HG03097 (cell line): ENCODE results near the gene UBE3C.

Experiments used
- ATAC-seq: cut with Tn5 transposase; IDR thresholded peaks from one replicate; pipeline ENCODE4 v1.9.1; 2021; ENCODE audit not compliant: unreplicated experiment, low FRiP score

Gene UBE3C

DNA sequence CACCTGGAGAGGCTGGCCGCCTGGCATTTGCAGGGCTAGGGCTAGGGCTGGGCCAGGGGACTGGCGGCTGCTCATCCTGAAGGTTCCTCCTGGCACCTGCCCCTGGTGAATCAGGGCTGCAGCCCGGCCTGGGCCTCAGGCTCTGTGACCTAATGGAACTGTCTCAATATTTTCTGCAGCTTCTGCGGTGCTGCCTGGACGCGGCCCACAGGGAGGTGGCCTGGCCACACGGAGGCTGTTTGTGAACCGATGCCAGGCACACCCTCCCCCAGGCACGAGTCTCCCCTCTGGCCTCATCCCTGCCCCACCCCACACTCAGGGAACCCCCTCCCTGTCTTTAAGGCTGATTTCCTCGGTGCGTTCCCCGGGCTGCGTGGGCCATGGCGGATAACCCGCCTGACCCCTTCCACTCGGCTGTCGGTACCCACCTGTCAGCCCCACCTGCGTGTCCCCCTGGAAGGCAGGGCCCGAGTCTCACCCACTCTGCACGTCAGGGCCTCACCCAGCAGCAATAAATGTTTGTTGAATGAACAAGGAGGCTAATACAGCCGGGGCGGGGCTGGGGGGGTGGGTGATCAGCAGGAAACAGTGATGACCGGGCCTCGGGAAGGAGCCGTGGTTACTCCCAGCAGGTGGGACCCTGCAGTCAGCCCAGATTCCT is 143.5 kb downstream of the UBE3C start:
- no peak for ATAC-seq

DNA sequence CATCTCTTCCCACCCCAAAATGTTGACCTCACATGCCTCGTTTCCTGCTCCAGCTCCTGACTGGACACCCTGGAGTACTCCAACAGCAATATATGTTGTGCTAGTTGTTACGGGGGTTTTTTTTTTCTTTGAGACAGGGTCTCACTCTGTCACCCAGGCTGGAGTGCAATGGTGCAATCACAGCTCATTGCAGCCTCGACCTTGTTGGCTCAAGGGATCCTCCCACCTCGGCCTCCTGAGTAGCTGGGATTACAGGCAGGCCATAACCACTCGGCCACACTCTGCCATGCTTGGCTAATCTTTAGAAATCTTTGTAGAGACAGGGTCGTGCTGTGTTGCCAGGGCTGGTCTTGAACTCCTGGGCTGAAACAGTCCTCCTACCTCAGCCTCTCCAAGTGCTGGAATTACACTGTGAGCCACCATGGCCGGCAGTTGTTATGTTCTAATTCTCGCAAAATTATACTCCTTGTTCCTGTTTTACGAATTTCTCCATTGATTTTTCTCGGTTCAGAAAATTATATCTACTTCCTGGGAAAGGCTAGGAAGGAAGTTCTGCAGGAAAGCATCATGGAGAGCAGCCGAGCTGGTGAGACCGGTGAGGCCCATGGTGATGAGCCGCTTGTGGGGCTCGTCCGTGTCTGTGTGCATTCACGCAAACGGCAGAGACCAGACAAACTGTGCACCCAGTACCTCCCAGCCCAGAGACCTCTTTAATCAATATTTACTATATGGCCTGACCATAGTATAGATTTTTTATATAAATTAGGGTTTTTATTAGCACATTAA is 145.7 kb downstream of the UBE3C start:
- no peak for ATAC-seq

DNA sequence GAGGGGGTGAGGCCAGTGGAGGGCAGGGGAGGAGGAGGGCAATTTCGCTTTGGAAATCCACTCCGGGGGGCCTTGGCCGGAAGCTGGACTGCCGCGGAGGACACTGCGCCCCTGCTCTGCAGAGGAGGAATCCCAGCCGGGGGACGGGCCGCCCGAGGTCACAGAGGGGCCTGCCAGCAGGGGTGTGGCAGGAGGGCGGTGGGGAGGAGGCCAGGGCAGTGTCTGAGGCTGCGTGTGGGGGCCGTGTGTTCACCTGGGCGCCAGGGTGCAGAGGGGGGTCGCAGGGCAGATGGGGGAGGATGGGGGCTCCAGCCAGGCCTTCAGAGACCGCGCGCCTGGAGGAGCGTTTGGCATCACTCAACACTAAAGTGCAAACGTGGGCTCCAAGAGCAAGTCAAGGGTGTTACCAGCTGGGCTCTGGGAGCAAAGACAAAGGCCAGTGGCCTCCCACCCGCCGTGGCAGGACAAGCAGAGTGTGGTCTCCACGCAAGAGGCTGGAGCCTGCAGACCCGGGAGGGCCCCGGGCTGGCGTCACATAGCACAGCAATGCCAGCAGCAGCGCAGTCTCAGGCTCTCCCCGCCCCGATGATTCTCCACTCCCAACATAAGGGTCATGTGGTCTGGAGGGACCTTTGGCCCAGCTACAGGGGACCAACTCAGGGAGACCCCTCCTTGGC is 152.8 kb downstream of the UBE3C start:
- ATAC-seq, result no peak

DNA sequence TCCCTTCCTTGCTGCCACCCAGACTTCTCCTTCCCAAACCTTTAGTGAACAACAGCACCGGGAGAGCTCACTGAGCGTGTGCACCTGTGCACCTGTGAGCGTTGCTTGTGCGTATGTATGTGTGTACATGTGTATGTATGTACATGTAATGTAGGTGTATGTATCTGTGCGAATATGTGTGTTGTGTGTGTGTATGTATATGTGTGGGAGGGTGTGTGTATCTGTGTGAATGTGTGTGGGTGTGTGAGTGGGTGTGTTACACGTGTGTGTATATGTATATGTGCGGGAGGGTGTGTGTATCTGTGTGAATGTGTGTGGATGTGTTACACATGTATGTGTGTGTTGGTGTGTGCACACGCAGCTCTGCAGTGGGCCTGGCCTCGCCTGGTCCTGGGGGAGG is 153.5 kb downstream of the UBE3C start:
- no peak for ATAC-seq

DNA sequence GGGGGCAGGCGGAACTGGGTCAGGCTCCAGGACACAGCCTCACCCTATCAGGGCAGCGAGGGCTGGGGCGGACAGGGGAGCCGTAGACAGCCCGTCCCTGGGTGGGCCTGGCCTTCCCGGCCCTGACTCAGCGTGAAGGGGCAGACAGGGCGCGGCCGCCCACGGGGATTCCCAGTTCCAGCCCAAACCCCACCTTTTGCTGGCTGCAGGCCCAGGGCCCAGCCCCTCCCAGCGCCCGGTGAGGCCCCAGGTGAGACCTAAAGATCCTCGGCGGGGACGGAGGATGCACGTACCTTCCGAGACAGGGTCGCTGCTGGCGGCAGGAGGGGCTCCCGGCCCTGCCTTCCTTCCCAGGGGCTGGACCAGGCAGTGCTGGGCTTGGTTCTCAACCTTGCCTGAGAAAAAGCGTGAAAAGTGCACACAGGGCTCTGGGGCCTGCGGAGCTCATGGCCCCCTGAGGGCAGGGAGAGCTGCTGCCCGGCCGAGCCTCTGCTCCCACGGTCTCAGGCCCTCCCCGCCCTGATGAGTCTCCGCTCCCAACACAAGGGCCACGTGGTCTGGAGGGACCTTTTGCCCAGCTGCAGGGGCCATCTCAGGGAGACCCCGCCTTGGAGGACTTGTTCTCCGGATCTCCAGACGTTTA is 154.2 kb downstream of the UBE3C start:
- ATAC-seq, result no peak

DNA sequence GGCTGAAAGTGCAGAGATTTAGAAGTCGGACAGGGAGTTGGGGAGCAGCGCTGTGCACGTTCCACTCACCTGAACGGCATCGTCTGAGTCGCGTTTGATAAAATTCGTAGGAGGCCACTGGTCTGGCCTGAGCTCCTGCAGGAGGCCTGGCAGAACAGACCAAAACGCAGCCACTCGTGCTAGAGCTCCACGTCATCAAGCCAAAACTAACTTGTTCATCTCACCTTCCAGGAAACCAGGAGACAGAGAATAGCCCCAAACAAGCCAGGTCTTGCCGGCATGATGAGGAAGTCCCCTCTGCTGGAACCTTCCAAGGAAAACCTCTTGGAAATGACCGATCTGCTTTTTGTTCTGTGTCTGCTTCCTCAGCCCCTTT is 154.7 kb downstream of the UBE3C start:
- no peak for ATAC-seq

DNA sequence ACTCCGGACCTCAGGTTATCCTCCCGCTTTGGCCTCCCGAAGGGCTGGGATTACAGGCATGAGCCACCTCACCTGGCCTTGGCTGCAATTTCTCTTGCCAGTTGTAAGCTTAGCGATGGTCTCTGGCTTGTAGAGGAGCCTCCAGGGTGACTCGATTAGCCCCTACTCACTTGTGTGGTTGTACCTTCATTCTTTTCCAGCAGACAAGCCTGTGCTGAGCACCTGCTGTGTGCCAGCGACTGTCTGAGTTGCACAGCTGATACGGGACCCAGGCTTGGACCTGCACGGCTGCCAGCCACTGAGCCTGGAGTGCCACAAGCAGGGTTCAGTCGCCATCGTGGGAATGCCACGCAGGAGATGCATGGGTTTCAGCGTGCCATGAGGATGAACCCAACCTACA is 156.0 kb downstream of the UBE3C start:
- no peak for ATAC-seq

DNA sequence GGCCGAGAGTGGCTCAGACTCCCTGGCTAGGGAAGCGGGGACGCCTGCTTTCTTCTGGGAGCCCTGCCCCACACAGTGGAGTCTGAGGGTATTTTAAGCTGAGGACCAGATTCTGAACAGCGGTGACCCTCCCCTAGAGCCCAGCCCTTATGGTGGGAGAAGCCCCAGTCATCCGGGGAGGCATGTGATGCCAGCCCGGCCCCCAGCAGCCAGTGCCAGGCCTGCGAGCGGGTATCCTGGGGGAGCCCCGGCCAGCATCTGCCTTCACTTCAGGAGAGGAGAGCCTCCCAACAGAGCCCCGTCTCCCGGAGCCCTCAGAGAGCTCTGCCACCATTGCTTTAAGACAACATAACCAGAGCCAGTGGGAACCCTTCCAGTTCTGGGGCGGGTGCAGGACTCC is 156.6 kb downstream of the UBE3C start:
- no peak for ATAC-seq

DNA sequence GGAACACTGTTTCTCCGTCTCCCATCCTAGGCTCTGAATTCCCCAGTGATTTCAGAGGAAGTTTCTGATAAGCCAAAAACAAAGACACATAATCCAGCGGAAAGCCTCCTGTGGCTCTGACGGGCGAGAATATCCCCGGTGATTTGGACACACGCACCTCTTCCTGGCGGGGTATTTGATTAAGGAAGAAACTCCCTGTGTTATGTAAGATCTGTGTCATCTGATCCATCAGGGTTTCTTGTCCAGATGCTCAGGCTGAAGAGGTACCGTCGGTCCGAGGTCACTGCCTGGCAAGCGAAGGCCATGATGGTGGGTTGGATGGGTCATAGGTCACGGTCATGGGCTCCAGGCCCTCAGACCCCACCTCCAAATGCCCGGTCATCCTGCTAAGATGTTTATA is 158.5 kb downstream of the UBE3C start:
- no peak for ATAC-seq

DNA sequence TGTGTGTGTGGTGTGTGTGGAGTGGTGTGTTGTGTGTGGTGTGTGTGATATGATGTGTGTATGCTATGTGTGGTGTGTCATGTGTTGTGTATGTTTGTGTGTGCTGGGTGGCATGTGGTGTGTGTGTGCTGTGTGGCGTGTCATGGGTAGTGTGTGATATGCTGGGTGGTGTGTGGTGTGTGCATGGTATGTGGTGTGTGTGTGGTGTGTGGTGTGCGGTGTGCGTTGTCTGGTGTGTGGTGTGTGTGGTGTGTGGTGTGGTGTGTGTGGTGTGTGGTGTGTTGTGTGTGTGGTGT is 160.5 kb downstream of the UBE3C start:
- ATAC-seq, result no peak

DNA sequence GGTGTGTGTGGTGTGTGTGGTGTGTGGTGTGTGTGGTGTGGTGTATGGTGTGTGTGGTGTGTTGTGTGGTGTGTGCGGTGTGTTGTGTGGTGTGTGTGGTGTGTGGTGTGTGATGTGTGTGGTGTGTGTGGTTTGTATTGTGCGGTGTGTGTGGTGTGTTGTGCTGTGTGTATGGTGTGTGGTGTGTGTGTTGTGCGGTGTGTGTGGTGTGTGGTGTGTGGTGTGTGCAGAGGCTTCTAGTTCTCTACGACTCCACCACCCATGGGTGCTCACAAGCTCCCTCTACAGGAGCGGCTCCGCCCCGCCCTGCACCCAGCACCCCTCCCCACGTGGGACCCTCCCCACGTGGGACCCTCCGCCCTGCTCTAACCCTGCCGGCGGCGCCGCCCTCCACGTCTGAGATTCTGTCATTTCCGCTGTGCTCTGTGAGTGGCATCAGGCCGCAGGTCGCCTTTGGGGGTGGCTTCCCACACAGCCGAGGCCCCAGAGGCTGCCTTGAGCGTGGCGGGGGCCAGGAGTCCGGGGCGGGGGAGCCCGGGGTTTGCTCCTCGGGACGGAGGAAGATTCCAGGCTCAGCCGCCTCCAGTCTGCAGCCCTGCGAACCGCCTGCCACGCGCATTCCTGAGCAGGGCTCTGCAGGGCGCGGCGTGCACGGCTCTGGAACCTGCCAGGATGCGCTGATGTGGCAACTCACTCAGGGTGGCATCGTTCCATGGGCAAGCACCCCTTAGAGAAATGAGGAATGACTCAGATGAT is 161.1 kb downstream of the UBE3C start:
- ATAC-seq, result no peak

DNA sequence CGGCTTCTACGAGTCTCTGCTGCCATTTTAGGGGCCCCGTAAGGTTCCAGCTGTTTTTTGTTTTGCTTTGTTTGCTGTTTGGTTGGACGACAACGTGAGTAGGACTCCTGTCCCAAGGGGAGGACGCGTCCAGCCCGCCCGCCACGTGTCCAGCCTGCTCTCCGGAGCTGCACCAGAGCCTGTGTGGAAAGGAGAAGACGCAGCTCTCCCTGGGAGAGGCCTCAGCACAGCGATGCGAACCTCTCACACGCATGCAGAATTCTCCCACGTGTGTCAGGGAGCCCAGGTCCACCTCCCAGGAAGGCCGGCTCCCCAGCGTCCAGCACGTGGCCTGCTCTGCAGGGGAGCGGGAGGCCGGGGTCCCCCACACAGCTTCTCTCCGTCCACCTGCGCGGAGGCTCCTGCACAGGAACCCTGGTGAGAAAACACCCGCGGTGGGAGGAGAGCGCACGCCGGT is 161.7 kb downstream of the UBE3C start:
- no peak for ATAC-seq

DNA sequence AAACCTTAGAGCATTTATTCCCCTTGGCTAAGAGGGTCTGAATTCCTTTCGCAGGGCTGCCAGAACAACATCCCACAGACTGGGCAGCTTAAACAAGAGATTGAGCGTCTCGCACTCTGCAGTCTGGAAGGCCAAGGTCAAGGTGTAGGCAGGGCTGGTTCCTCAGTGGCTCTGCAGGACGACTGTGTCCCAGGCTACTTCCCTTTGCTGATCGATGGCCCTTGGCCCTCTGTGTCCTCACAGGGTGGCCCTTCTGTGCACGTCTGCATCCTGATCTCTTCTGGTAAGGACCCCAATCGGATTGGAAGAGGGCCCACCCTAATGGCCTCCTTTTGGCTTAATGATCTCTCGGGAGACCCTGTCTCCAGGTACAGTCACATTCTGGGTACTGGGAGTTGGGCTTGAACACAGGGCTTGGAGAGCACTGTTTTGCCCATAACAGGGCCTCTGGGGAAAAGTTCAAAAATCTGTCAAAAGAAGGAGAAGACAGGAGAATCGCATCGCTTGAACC is 162.9 kb downstream of the UBE3C start:
- no peak for ATAC-seq

DNA sequence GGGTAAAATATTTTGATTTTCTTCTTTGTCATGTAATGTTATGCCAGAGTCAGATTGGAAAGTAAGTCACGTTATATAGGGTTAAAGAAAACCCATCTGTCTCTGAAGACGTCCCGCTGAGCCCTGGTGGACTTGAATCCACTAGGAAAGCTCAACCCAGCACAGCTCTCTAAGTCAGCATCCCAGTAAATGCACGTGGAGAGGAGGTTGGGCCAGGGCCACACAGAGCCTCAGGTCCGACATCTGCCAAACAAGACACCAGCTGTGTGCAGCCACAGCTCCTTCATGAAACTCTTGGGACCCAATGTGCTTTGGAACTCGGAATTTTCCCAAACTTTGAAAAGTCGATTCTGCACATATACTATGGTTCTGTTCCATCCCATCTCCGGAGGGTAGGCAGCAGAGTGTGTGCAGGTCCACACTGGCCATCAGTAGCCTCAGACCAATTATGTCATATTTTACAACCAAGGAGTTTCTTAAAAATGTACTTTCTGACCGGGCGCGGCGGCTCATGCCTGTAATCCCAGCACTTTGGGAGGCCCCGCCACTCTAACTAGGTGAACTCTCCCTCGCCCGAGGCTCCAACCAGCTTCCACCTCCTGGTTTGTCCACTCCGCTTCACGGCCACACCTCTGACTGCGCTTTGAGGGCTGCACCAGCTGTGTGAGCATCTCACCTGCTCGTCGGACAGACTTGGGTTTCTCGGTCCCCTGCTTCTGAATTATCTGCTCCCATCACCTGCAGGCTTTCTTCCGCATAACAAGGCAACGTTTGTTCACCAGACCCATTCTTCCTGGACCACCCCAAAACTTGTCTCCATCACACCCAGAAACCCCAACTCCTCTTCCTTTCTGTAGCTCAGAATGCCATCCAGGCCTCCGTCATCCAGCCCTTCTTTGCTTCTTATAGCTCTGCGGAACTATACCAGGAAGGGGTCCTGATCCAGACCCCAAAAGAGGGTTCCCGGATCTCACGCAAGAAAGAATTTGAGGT is 168.4 kb downstream of the UBE3C start:
- ATAC-seq, result no peak

DNA sequence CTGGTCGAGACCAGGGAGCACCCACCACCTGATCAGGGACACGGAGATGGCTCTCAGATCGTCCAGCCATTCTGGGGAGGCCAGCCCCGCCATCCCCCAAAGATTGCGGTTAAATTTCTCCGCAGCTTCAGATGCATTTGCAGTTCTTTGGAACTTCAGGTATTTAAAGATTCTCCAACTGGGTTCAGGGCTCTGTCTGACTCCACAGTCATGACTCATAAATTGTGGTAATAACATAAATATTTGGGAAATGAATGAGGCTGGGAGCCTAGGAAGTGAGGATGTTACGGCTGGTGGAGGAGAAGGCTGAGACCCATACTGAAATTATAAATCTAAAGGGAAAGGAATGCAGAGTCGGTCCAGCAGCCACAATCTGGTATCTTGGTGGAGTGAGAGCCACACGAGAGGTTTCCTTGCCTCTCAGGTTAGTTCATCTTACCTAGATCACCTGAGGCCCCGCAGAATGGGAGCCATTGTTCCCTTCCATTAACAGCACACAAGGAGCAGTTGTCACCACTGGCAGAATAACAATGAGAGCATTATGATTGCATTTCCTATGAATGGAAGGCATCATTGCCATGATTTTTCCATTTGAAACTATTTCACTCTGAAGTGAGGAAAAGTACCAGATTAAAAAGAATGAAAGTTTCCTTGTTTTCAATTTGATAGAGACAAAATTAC is 171.4 kb downstream of the UBE3C start:
- ATAC-seq, result no peak

DNA sequence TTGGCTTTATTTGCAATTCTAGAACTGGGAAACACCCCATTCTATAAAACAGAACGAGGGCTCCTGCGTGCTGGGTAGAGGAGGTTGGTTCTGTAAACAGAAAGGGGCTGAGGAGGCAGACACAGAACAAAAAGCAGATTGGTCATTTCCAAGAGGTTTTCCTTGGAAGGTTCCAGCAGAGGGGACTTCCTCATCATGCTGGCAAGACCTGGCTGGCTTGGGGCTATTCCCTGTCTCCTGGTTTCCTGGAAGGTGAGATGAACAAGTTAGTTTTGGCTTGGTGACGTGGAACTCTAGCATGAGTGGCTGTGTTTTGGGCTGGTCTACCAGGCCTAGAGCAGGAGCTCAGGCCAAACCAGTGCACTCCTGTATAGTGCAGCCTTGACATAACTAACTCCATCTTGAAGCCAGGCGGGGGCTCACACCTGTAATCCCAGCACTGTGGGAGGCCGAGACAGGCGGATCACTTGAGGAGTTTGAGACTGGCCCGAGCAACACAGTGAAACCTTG is 172.0 kb downstream of the UBE3C start:
- ATAC-seq, result no peak

DNA sequence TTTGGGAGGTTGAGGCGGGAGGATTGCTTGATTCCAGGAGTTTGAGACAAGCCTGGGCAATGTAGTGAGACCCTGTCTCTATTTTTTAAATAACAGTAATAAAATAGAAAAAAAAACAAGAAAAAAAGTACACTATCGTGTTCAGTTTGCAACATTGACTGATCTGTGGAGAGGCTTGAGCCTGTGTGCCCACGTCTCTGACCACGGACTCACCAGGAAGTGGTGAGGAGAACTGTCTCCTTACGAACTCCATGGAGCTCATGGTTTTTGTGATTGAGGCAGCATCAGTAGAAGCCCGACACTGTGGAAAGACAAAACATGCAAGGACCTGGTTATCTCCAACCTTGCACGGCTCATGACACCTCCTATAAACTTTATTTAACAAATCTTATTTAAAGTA is 174.2 kb downstream of the UBE3C start:
- ATAC-seq, result no peak

DNA sequence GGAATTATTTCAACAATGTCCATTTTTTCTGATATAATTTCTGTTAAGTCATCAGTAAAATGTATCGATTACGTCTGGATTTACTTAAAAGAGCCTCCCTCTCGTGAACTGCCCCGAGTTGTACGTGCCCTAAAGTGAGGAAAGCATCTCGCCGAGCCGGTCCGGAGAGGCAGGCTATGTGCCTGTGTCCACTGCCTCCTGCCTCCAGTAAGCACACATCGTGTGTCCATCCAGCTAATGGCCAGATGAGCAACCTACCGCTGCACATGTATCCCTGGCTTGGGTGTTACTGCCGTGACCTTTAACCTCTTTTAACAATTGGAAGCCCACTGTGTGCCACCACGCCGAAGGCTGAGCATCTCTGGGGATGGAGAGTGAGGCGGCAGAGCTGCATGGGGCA is 174.9 kb downstream of the UBE3C start:
- no peak for ATAC-seq
